Measurements from ENCODE around the gene KCNIP2. TPM values are rescaled to one million over a fixed set of nuclear protein-coding genes. Genes with fewer than 3 reads are reported as not detected.

The KCNIP2 gene
- total RNA-seq, 1 donor from 2014 or later = 0.29 TPM

- peak; percentile 99 for DNase-seq (ENCODE audit: low read depth)
- no peak for TF ChIP-seq CTCF (IDR thresholded peaks at IDR 0.05; ENCODE audit: insufficient read depth, low read length, poor library complexity, severe bottlenecking)
- Histone ChIP-seq H3K27me3 (ENCODE audit: control insufficient read depth, insufficient read depth, low read length) (no peaks in the 10 kb centered on the region), H3K4me3 (ENCODE audit: low read depth, low read length) (peak within 1 kb of the TSS; percentile 99), H3K36me3 (ENCODE audit: control insufficient read depth, insufficient read depth, low read length) (no peaks in the 10 kb centered on the region)
Measured at GRCh38 chr10:101818119-101818871, 25.3 kb downstream of the KCNIP2 start, which contains the start of gene OGA. OGA (minus strand) TSS chr10:101818444; CDS start chr10:101818022, 422 bp downstream.

- no peak for TF ChIP-seq CTCF (IDR thresholded peaks at IDR 0.05; ENCODE audit: insufficient read depth, low read length, poor library complexity, severe bottlenecking)
- H3K4me3 ChIP-seq (ENCODE audit: low read depth, low read length) = peak overlapping the region; percentile 99
- DNase-seq (ENCODE audit: low read depth) = peak; percentile 79
- H3K27me3 ChIP-seq (ENCODE audit: control insufficient read depth, insufficient read depth, low read length) = no peaks in the 10 kb centered on the region
- no peaks in the 10 kb centered on the region for H3K36me3 ChIP-seq (ENCODE audit: control insufficient read depth, insufficient read depth, low read length)
Measured at GRCh38 chr10:101817337-101818118, 26.1 kb downstream of the KCNIP2 start.

GRCh38 chr10:101816913-101817336, 26.7 kb downstream of the KCNIP2 start:
- DNase-seq (ENCODE audit: low read depth) = no peak
- H3K36me3 ChIP-seq (ENCODE audit: control insufficient read depth, insufficient read depth, low read length) = no peaks in the 10 kb centered on the region
- H3K27me3 ChIP-seq (ENCODE audit: control insufficient read depth, insufficient read depth, low read length) = no peaks in the 10 kb centered on the region
- peak overlapping the region; percentile 99 for H3K4me3 ChIP-seq (ENCODE audit: low read depth, low read length)
- TF ChIP-seq CTCF (IDR thresholded peaks at IDR 0.05; ENCODE audit: insufficient read depth, low read length, poor library complexity, severe bottlenecking) = no peak

- no peak for DNase-seq (ENCODE audit: low read depth)
- no peaks in the 10 kb centered on the region for H3K27me3 ChIP-seq (ENCODE audit: control insufficient read depth, insufficient read depth, low read length)
- peak overlapping the region; percentile 99 for H3K4me3 ChIP-seq (ENCODE audit: low read depth, low read length)
- no peaks in the 10 kb centered on the region for H3K36me3 ChIP-seq (ENCODE audit: control insufficient read depth, insufficient read depth, low read length)
- no peak for TF ChIP-seq CTCF (IDR thresholded peaks at IDR 0.05; ENCODE audit: insufficient read depth, low read length, poor library complexity, severe bottlenecking)
Measured at GRCh38 chr10:101816376-101816775, 27.2 kb downstream of the KCNIP2 start.

GRCh38 chr10:101814466-101815071, 29.0 kb downstream of the KCNIP2 start:
- no peaks in the 10 kb centered on the region for H3K27me3 ChIP-seq (ENCODE audit: control insufficient read depth, insufficient read depth, low read length)
- no peak for DNase-seq (ENCODE audit: low read depth)
- no peaks in the 10 kb centered on the region for H3K36me3 ChIP-seq (ENCODE audit: control insufficient read depth, insufficient read depth, low read length)
- H3K4me3 ChIP-seq (ENCODE audit: low read depth, low read length) = peak overlapping the region; percentile 99
- no peak for TF ChIP-seq CTCF (IDR thresholded peaks at IDR 0.05; ENCODE audit: insufficient read depth, low read length, poor library complexity, severe bottlenecking)
